H1 (cell line): ENCODE data around the gene TMC6. TPM values are rescaled to one million over a fixed set of nuclear protein-coding genes. Genes with fewer than 3 reads are reported as not detected.

Experiments used
- ASH2L ChIP-seq: fragments of 200-600, 300-600 bp; sonication (generic); IDR thresholded peaks from one replicate; pipeline ENCODE4 v1.7.1; 2017; ENCODE audit warnings: low read length
- GTF2F1 ChIP-seq: IDR thresholded peaks from 2 replicates; pipeline ENCODE4 v1.6.1; 2012; ENCODE audit warnings: low read depth, low read length, improper control_type of control experiment, borderline replicate concordance
- KDM5A ChIP-seq: fragments of 200-600 bp; IDR thresholded peaks from 2 replicates; pipeline ENCODE4 v1.7.1; 2012; ENCODE audit warnings: mild to moderate bottlenecking, low read length, inconsistent platforms, mixed read lengths
- MAFK ChIP-seq: IDR thresholded peaks from 2 replicates; pipeline ENCODE4 v1.6.1; 2012; ENCODE audit warnings: low read depth, mild to moderate bottlenecking, improper control_type of control experiment, low read length
- PHF8 ChIP-seq: fragments of 200-600 bp; sonication (generic); conservative IDR thresholded peaks from 2 replicates; pipeline ENCODE4 v1.7.1; 2012; ENCODE audit warnings: low read depth, mild to moderate bottlenecking, inconsistent platforms, low read length, moderate library complexity
- SP2 ChIP-seq: IDR thresholded peaks from 2 replicates; pipeline ENCODE4 v1.6.1; 2012; ENCODE audit warnings: mild to moderate bottlenecking, low read length, inconsistent platforms
- TAF1 ChIP-seq: IDR thresholded peaks from 2 replicates; pipeline ENCODE4 v1.6.1; 2011; ENCODE audit warnings: mild to moderate bottlenecking, low read depth, low read length
- polyA plus RNA-seq, 7 experiments: library from polyadenylated mRNA; depleted of rRNA in 3 of 7; stranded (reverse) in 5 of 7; unstranded in 2 of 7; fragments of >200 nt in 5 of 7; fragments of 200-250 nt in 2 of 7; gene quantifications; 1 replicate in 5 of 7; 2 replicates in 1 of 7; 4 replicates in 1 of 7; pipeline versions ENCODE4 v1.2.1 to v1.2.3, GENCODE V29; 2011 to 2013; ENCODE audit warnings: missing spikeins in 2 of 7, mixed read lengths in 2 of 7
- total RNA-seq: library from RNA; stranded (reverse); fragmentation: NEBNext Ultra II Directional; extraction: Animal tissue kit (Norgen Biotek cat#: 25700); gene quantifications from 2 replicates; pipeline ENCODE4 v1.2.1, GENCODE V29; 2021

TMC6 gene
- total and polyA plus RNA-seq, 2 of the 8 experiments (the other 6 are each of a cell fraction or from before 2014, with no cell fraction given) = 39.4 to 77.6 TPM

DNA sequence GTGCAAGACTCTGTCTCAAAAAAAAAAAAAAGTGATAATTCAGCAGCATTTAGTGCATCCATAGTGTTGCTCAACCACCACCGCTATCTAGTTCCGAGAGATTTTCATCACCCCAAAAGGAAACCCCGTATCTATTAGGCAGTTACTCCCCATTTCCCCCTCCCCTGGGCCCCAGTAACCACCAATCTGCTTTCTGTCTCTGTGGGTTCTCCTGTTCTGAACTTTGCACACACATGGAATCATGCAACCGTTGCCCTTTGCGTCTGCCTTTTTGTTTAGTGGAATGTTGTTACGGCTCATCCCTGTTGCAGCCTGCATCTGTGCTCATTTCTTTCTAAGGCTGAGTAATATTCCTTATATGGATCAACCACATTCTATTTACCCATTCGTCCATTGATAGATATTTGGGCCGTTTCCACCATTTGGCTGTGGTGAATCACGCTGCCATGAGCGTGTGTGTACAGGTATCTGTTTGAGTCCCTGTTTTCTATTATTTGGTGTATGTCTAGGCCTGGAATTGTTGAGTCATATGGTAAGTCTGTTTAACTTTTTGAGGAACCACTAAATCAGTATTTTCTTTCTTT is 31.1 kb upstream of the TMC6 start (continued):
- TF ChIP-seq KDM5A = no peak
- no peak for TF ChIP-seq PHF8
- no peak for TF ChIP-seq TAF1
- no peak for TF ChIP-seq GTF2F1
- no peak for TF ChIP-seq ASH2L
- no peak for TF ChIP-seq MAFK
- TF ChIP-seq SP2 = no peak
